DMS53 treated with DMSO at 0.1 percent for 48 hours (cell line): ENCODE results near the gene TMEM89.

Experiments
- DNase-seq: peaks from one replicate; lab custom pipeline; 2025; ENCODE audit not compliant: unreplicated experiment; lab: John Stamatoyannopoulos, UW

The TMEM89 gene

GRCh38 chr3:48642605-48643004, 21.0 kb upstream of the TMEM89 start:
- DNase-seq: no peak

- DNase-seq: no peak
These were observed 19.8 kb upstream of the TMEM89 start for GRCh38 chr3:48641396-48641795.

GRCh38 chr3:48639944-48640606, 18.5 kb upstream of the TMEM89 start:
- no peak for DNase-seq

- DNase-seq: no peak
These were observed 15.7 kb upstream of the TMEM89 start for GRCh38 chr3:48637305-48637704.

GRCh38 chr3:48636149-48636655, 14.6 kb upstream of the TMEM89 start:
- DNase-seq: no peak

GRCh38 chr3:48635222-48636021, 13.9 kb upstream of the TMEM89 start, which contains the start of gene SLC26A6:
SLC26A6 (minus strand) TSS chr3:48635461; CDS start chr3:48635393, 68 bp downstream.
- DNase-seq: peak; percentile 63

- DNase-seq: no peak
These were observed 13.2 kb upstream of the TMEM89 start for GRCh38 chr3:48634661-48635221.

- DNase-seq: no peak
These were observed 12.2 kb upstream of the TMEM89 start for GRCh38 chr3:48633743-48634142.

- DNase-seq: no peak
These were observed 11.7 kb upstream of the TMEM89 start for GRCh38 chr3:48633256-48633655.

- no peak for DNase-seq
These were observed 10.2 kb upstream of the TMEM89 start for GRCh38 chr3:48631516-48632448.

GRCh38 chr3:48630833-48631232, 9.3 kb upstream of the TMEM89 start:
- no peak for DNase-seq

- no peak for DNase-seq
These were observed 8.8 kb upstream of the TMEM89 start for GRCh38 chr3:48630407-48630806.

GRCh38 chr3:48629894-48630293, 8.3 kb upstream of the TMEM89 start:
- no peak for DNase-seq

- no peak for DNase-seq
These were observed 6.9 kb upstream of the TMEM89 start for GRCh38 chr3:48628277-48629017.

- DNase-seq: no peak
These were observed 4.0 kb upstream of the TMEM89 start for GRCh38 chr3:48625600-48625999.

- DNase-seq: no peak
These were observed 3.2 kb upstream of the TMEM89 start for GRCh38 chr3:48624767-48625166.

GRCh38 chr3:48623851-48624547, 2.4 kb upstream of the TMEM89 start:
- peak; percentile 54 for DNase-seq

GRCh38 chr3:48619541-48620524, 1.7 kb downstream of the TMEM89 start:
- no peak for DNase-seq
